DMS 273 (cell line): Measurements from ENCODE around the gene SLC16A7.

Experiments
- DNase-seq: peaks from one replicate; lab custom pipeline; 2025; ENCODE audit not compliant: unreplicated experiment; lab: John Stamatoyannopoulos, UW

SLC16A7 gene

DNA sequence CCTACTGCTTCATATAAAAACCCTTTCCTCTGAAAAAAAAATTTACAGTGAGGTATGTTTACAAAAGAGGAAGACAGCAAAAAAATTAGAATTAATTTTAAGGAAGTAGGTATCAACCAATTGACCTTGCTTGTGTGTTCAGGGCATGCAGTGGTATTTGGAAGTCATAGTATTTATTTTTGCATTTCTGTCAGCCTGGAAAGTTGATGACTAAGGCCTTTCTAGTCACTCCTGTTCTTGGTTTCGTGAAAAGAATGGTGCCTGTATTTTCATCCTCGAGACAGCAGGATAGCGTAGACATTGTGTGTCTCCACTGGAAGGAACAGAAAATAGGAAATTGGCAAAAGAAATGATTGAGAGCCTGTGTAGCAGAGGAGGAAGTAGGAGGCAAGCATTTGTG, 24.5 kb downstream of the SLC16A7 start:
- peak; percentile 10 for DNase-seq

DNA sequence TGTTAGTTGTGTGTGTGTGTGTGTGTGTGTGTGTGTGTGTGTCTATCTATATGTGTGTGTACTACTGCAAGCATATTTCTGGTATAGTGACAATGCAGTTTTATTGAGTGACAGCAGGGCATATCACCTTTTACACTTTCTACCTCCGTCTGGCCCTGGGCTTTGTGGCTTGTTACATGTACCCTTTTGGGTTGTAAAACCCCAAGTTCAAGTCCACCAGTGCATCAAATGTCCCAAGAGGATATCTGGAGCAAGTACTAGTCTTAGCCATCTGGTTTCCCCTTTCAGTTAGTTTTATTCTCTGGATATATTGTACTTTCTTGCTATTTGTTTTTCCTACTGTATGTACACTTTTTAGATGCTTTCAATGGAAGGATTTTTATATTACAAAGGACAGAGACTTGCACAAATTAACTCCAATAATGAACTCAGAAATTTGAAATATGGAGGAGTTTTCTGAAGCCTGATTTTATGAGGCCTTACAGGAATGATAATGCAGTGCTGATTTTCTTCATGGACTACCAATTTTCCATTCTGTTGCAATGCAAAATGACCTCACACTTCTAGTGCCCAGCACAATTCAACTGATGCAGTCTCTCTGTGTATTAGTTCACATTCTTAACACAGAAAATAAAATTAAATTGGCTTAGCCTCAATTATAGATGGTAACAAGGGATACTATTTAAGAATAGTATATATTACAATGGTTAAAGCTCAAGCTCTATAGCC, 29.1 kb downstream of the SLC16A7 start:
- DNase-seq = peak; percentile 17

DNA sequence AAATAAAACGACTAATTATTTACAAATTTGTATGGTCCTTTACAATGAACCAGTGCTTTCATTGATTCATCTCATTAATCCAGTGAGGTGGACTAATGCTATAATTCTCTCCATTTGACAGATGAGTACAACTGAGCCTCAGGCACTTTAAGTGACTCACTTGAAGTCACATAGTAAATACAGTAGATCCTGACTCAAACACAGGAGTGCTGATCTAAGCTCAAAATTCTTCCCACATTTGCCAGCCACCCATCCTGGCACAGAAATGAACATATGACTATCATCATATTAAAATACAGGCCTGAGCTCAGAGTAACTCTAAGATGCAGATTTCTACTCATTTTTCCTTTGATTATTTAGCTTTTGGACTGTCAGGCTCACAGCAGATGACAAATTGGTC, 30.6 kb downstream of the SLC16A7 start:
- DNase-seq = no peak

DNA sequence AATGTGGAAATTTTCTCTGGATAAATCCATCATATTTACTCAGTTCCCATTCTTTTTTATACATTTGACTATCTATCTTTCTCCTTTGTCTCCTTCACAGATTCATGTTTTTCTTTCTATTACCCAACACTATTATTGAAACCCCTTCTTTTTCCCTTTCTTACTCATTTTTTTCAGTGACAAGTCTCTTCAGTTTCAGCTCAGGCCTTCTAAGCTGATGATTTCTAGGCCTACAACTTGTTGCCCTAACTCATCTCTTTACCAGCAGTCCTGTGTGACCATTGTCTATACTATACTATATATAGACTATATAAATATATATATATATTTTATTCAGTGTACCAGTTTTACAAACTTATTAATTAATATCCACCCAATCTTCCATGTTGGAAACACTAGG, 31.8 kb downstream of the SLC16A7 start:
- no peak for DNase-seq

- no peak for DNase-seq
Observed at GRCh38 chr12:59629890-59630289, 34.1 kb downstream of the SLC16A7 start.

DNA sequence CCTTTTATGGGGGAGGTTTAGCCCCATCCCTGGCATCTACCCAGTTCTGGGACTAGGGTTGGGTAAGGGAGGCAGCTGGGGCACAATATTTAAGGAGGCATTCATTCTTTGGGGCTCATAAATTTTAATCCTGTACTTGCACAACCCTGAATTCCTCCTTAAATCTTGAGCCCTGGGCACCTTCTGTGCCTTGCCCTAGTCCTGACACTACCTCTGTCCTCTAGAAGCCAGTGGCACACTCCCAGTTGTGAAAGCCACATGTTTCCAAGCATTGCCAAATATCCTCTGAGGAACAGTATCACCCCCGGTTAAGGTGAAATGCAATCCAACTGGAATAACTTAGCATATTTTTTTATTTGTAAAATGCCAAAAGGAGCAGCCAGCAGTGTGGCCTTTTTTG, 36.6 kb downstream of the SLC16A7 start:
- peak; percentile 31 for DNase-seq

DNA sequence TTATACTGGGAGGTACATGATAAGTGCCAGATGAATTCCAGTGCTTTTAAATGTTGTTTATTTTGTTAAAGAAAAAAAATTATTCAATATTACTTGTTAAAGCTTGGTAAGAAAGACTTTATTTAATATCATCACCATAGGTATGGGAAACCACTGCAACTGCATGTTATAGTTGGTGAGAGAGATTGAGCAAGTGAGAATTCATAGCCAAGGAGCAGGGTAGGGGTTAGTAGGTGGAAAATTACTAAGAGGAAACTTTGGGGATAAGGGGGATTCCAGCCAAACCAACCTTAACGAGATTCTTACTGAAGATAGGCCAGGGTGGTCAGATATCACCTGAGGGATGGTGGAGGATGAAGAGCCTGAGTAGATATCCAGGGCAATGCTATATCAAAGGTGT, 38.4 kb downstream of the SLC16A7 start:
- no peak for DNase-seq

DNA sequence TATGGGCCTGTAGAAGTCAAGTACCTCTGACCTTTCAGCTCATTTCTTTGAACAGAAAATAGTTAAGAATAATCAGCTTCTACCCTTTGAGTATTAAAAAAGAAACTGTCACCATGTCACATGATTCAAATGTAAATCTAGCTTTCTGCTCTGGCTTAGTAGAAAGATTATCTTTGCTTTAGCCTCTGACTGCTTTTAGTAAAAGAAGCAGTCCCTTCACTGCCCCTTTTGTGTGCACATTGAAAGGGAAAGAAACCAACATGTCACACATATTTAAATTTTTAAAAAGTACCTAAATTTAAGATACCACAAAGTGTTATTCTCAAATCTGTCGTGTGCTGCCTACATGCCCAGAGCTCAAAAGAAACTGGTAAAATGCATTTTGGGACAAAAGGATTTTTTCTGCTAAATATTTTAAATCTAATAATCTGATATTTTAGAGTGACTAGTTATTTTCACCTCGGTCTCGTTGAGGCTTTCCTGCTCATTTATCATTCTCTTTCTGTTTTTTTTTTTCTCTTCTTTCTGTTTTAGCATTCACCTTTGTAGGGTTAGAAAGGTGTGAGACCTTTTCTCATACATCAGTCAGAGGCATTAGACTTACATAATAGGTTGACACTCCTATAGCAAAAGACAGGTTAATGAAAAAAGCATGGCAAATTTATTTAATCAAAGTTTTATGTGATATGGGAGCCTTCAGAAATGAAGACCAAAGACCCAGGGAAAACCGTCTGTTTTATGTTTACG, 41.3 kb downstream of the SLC16A7 start:
- no peak for DNase-seq

DNA sequence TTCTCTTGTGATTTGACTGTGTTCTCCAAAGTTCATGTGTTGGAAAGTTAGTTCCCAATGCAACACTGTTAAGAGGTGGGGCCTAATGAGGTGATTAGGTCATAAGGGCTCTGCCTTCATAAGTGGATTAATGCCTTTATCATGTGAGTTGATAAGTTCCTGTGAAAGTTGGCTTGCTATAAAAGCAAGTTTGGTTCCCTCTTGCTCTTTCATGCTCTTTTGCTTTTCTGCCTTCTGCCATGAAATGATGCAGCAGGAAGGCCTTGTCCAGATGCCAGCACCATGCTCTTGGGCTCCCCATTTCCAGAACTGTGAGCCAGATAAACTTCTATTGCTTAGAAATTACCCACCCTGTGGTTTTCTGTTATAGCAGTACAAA, 41.9 kb downstream of the SLC16A7 start:
- DNase-seq = peak; percentile 26

- no peak for DNase-seq
Observed at GRCh38 chr12:59643550-59643949, 47.7 kb downstream of the SLC16A7 start.

DNA sequence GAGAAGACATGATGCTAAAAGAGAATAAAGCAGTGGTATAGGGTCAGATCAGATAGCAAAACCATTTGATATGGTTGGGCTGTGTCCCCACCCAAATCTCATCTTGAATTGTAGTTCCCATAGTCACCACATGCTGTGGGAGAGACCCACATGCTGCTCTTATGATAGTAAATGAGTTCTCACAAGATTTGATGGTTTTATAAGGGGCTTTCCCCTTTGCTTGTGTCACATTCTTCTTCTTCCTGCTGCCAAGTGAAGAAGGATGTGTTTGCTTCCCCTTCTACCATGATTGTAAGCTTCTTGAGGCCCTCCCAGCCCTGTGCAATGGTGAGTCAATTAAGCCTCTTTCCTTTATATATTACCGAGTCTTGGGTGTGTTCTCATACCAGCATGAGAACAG, 49.4 kb downstream of the SLC16A7 start:
- DNase-seq = no peak

DNA sequence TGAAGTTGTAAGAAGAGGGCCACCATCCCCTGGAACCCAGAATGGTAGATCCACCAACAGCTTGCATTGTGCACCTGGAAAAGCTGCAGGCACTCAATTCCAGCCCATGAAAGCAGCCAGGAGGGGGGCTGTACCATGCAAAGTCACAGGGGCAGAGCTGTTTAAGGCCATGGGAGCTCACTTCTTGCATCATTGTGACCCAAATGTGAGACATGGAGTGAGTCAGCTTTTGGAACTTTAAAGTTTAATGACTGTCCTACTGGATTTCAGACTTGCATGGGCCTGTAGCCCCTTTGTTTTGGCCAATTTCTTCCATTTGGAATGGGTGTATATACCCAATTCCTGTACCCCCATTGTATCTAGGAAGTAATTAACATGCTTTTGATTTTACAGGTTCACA, 50.8 kb downstream of the SLC16A7 start:
- DNase-seq = no peak

GRCh38 chr12:59649203-59649602, 53.4 kb downstream of the SLC16A7 start:
- no peak for DNase-seq

GRCh38 chr12:59650588-59651228, 54.9 kb downstream of the SLC16A7 start:
- peak; percentile 46 for DNase-seq

- DNase-seq = no peak
Observed at GRCh38 chr12:59651229-59651920, 55.5 kb downstream of the SLC16A7 start.

DNA sequence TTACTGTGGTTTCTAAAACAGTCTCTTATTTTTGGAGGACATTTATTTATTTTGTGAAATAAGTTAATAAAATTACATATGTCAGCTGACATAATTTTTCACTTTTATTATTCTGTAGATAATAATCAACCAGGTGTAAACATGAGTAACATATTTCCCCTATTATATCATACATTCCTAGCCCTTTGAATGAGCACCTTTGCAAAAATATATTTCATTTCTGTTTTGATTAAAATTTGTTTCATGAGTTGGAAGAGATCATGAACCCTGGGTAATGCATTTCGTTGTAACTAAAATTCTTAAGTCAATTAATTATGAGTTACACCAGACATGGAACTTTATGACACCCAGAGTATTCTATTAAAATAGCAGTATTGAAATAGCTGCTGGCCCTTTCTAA, 56.3 kb downstream of the SLC16A7 start:
- DNase-seq = no peak

DNA sequence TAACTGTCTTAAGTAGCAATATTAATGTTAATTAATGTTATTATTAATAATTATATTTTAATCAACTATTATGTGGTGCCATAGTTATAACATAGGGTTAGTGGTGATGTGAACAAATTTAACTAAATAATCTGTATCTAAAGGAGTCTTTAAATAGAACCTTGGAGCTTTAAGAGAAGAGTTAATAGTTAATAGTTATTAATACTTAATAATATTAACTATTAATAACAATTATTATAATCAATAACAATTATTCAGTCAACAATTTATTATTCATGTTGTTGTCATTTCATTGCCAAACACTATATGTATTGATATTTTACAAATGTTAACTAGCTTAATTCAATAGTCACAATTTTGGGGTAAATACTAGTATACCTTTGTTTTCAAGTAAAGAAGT, 58.2 kb downstream of the SLC16A7 start:
- DNase-seq = no peak

DNA sequence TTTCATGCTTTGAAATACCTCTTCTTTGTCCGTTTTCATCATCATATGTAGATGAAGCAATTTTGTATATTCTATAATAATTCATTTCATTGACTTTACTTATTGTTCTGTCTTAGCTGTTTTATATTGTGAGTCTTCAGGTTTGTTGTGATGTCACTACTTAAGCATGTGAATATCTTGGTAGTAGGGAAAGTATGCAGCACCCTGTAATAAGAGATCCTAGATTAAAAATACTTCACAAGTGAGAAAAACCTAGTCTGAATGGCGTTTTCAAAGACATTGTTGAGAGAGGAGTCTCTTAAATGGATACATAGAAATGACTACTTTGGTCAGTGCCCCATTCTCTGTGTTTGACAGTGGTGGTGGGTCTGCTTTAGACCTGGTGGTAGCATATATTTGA, 61.4 kb downstream of the SLC16A7 start:
- no peak for DNase-seq

- no peak for DNase-seq
Observed at GRCh38 chr12:59657711-59658110, 61.9 kb downstream of the SLC16A7 start.

GRCh38 chr12:59660148-59660547, 64.3 kb downstream of the SLC16A7 start:
- peak; percentile 1 for DNase-seq

GRCh38 chr12:59660921-59661597, 65.2 kb downstream of the SLC16A7 start:
- no peak for DNase-seq
